ENCODE data around the gene LCN15. TPM values are rescaled to one million over a fixed set of nuclear protein-coding genes. Genes with fewer than 3 reads are reported as not detected.
A peak's percentile ranks its signal among the peaks of the same experiment; 100 is the strongest.

LCN15 gene
- total RNA-seq, 1 experiment from 2014 or later = not detected

- Histone ChIP-seq H3K14ac (ENCODE audit: insufficient read depth, low read length) (no peak overlapping the region), H2BK15ac (ENCODE audit: low read depth, low read length) (no peak overlapping the region), H3K4ac (ENCODE audit: low read depth, low read length) (no peak overlapping the region), H3K4me2 (ENCODE audit: insufficient read depth, insufficient read length, low read length) (no peak overlapping the region), H2AK5ac (ENCODE audit: insufficient read length, low read length) (no peak overlapping the region), H2BK120ac (ENCODE audit: low read depth, low read length, poor library complexity, severe bottlenecking) (no peak overlapping the region), H2AFZ (ENCODE audit: low read length) (no peak overlapping the region), H3K56ac (ENCODE audit: insufficient read length, low read depth, low read length) (no peak overlapping the region), H3K23me2 (ENCODE audit: insufficient read length, low read depth, low read length, poor library complexity, severe bottlenecking) (no peaks in the 10 kb centered on the region), H3K79me1 (ENCODE audit: insufficient read depth, low read depth, low read length, poor library complexity, severe bottlenecking) (no peaks in the 10 kb centered on the region), H2BK5ac (ENCODE audit: insufficient read length, low read length) (no peak overlapping the region), H3K27ac (ENCODE audit: insufficient read length, low read depth, low read length) (no peak overlapping the region), H2BK20ac (ENCODE audit: low read depth, low read length, poor library complexity, severe bottlenecking) (no peak overlapping the region), H3K9me3 (ENCODE audit: control insufficient read depth, low read depth, low read length) (no peaks in the 10 kb centered on the region), H4K91ac (ENCODE audit: insufficient read length, low read depth, low read length) (no peak overlapping the region), H3K23ac (ENCODE audit: insufficient read length, low read depth, low read length) (no peak overlapping the region), H3T11ph (ENCODE audit: low read length) (no peak overlapping the region), H3K27me3 (ENCODE audit: insufficient read depth, low read length) (no peaks in the 10 kb centered on the region), H4K20me1 (ENCODE audit: control insufficient read depth, insufficient read depth, insufficient read length) (no peaks in the 10 kb centered on the region), H3K9ac (ENCODE audit: extremely low read depth, insufficient read length, low read length) (no peak overlapping the region), H4K5ac (ENCODE audit: insufficient read length, low read depth, low read length) (no peak overlapping the region), H4K8ac (replicated peaks; ENCODE audit: insufficient read length, low read depth, low read length) (no peak overlapping the region), H2BK12ac (ENCODE audit: insufficient read length, low read depth, low read length) (no peak overlapping the region), H3K79me2 (ENCODE audit: insufficient read depth, low read length) (no peaks in the 10 kb centered on the region), H3K18ac (ENCODE audit: insufficient read length, low read depth, low read length) (no peak overlapping the region), H3K4me1 (ENCODE audit: insufficient read depth, low read length) (no peaks in the 10 kb centered on the region)
- WGBS (ENCODE audit: extremely low coverage, insufficient read length, low lambda C conversion rate) = no CpG with 5 or more reads among the region's 15 CpGs
- peak overlapping the region in 1 of 3 experiments; percentile 39; a peak in 1 of 7 replicates for H3K27ac Mint-ChIP-seq
- peaks cover 24% of the 10 kb centered on the region for H3K27me3 Mint-ChIP-seq (ENCODE audit: low read depth)
- H3K4me1 Mint-ChIP-seq = peaks cover 21 to 37% of the 10 kb centered on the region in 2 experiments
- peak overlapping the region; percentile 65 to 81; a peak in 3 of 5 replicates for H3K4me3 Mint-ChIP-seq
- no peaks in the 10 kb centered on the region for H3K9me3 Mint-ChIP-seq
- peaks cover 0 to 8% (median 1%) of the 10 kb centered on the region in 3 experiments; a peak in 3 of 7 replicates for H3K36me3 Mint-ChIP-seq (ENCODE audit: insufficient read depth in 1 of 3, low read depth in 3 of 3)
- no peak for TF ChIP-seq CTCF (conservative IDR thresholded peaks at IDR 0.05)
- no peak for DNase-seq
Measured at GRCh38 chr9:136792321-136793085, 28.2 kb upstream of the LCN15 start.
